Activated CD4-positive, alpha-beta T cell treated with anti-CD3 and anti-CD28 coated beads, Interleukin-2, Interleukin-4, amounts not matched to agents 100 ng/mL and 50 ng/mL, durations not matched to agents 16 hours and 8 hours (primary cell): Measurements from ENCODE around the gene LEF1.

ENCODE experiments used
- DNase-seq: peaks from one replicate; pipeline ENCODE4 v3.0.0-alpha.2; 2020; ENCODE audit warnings: low spot score

The LEF1 gene

GRCh38 chr4:108146819-108147218 is 21.9 kb downstream of the LEF1 start:
- no peak for DNase-seq

GRCh38 chr4:108146336-108146735 is 22.4 kb downstream of the LEF1 start:
- no peak for DNase-seq

GRCh38 chr4:108144451-108144850 is 24.3 kb downstream of the LEF1 start:
- no peak for DNase-seq

- DNase-seq: no peak
These were observed 25.2 kb downstream of the LEF1 start for GRCh38 chr4:108143515-108143914.

GRCh38 chr4:108142870-108143269 is 25.9 kb downstream of the LEF1 start:
- DNase-seq: no peak

GRCh38 chr4:108141213-108141950 is 27.4 kb downstream of the LEF1 start:
- DNase-seq: no peak

GRCh38 chr4:108140328-108140727 is 28.4 kb downstream of the LEF1 start:
- no peak for DNase-seq

GRCh38 chr4:108139089-108139488 is 29.6 kb downstream of the LEF1 start:
- no peak for DNase-seq

GRCh38 chr4:108135549-108136209 is 33.1 kb downstream of the LEF1 start:
- DNase-seq: no peak

- no peak for DNase-seq
These were observed 37.8 kb downstream of the LEF1 start for GRCh38 chr4:108130955-108131354.

GRCh38 chr4:108129196-108129595 is 39.5 kb downstream of the LEF1 start:
- no peak for DNase-seq

GRCh38 chr4:108126806-108127205 is 41.9 kb downstream of the LEF1 start:
- DNase-seq: no peak

- DNase-seq: no peak
These were observed 47.9 kb downstream of the LEF1 start for GRCh38 chr4:108120789-108121188.

- DNase-seq: no peak
These were observed 49.4 kb downstream of the LEF1 start for GRCh38 chr4:108119199-108119800.

GRCh38 chr4:108118505-108118904 is 50.2 kb downstream of the LEF1 start:
- peak; percentile 50 for DNase-seq

- no peak for DNase-seq
These were observed 51.1 kb downstream of the LEF1 start for GRCh38 chr4:108117418-108118182.

GRCh38 chr4:108116423-108117168 is 52.1 kb downstream of the LEF1 start:
- DNase-seq: peak; percentile 61

- DNase-seq: no peak
These were observed 53.6 kb downstream of the LEF1 start for GRCh38 chr4:108115168-108115526.

GRCh38 chr4:108114503-108114902 is 54.2 kb downstream of the LEF1 start:
- no peak for DNase-seq

GRCh38 chr4:108113229-108113628 is 55.5 kb downstream of the LEF1 start:
- DNase-seq: no peak

- no peak for DNase-seq
These were observed 57.0 kb downstream of the LEF1 start for GRCh38 chr4:108111781-108112180.

GRCh38 chr4:108110450-108110849 is 58.3 kb downstream of the LEF1 start:
- no peak for DNase-seq
